HG02610 (cell line): ENCODE data around the gene TMEM131L.

ENCODE experiments used
- ATAC-seq: cut with Tn5 transposase; IDR thresholded peaks from one replicate; pipeline ENCODE4 v1.9.1; 2021; ENCODE audit warnings: mild to moderate bottlenecking, moderate library complexity; ENCODE audit not compliant: unreplicated experiment

The TMEM131L gene

DNA sequence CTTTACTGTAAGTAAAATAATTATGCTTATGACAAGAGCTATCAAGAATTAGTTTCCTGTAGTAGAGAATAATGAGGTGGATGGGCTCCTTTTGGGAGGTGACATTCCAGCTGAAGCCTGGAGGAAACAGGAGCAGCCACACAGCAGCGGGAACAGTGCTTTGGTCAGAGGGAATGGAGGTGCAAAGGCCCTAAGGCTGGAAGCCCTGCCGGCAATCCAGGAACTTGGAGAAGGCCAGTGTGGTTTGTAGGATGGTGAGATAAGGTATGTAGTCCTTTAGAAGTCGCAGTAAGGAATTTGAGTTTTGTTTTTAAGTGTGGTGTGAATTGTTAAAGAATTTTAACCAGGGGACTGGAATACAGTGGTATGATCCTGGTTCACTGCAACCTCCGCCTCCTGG, 8.1 kb downstream of the TMEM131L start:
- ATAC-seq: no peak

DNA sequence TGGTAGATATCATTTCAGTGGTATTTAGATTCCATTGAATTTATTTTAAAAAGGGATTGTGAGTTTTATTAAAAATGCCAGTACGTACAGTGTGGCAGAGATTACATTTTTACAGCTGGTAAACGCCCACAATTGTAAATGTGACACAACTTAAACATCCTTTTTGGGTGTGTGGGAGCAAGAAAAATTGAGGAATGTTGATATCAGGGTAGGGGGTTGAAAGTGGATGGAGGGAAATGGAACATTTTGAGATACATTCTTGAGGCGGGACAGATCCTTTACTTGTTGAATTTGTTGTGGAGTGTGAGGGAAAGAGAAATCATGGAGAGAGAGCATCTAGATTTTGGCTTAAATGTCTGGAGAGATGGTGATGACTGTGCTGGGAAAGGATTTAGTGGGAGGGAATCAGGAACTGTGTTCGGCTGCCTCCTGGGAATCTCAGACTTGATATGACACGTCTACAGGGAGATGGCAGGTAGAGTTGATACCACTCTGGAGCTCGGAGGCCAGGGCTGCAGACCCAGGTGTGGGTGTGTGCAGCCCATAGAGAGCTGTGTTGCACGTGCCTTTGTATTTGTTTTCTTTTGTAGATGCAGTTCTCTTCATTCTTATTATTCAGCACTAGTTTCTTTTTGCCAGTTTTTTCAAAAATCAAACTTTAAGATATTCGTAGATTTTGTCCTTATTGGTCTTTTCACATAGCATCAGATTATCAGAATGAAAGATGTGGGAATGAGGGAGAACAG, 10.8 kb downstream of the TMEM131L start:
- ATAC-seq: no peak

DNA sequence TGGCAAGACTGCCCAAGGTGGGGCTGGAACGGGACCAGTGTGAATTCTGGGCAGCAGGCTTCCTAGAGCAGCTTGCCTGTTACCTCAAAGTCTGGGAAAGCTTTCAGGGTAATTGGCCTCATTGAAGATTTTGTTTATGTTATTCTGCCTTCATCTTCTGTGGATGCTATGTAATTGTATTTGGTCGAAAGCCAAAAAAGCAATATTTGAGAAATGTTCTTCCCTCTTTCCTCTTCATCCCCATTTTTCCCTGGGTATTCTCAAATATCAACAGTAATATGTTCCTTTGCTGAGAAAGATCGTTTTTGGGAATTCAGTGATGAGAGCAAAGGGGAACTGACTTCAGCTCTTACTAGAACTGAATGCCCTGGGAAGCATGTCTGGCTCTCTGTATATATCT, 12.9 kb downstream of the TMEM131L start:
- no peak for ATAC-seq

DNA sequence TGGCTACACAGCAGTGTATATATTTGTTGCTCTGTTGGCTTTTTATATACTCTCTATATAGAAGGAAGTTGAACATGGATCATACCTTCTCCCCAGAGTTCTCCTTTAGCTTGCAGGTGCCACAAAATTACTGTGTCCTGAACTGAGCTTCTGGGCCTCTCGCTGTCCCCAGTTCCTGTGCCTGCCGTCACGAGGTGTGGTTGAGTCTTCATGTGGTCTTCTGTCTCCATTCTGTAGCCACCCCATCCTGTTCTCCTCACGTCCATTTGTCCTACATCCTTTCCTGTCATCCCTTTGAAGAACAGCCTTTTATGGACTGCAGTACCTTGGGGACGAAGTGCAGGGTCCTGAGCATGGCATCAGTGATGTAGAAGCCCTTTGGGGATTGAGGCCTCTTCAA, 14.5 kb downstream of the TMEM131L start:
- ATAC-seq: no peak

DNA sequence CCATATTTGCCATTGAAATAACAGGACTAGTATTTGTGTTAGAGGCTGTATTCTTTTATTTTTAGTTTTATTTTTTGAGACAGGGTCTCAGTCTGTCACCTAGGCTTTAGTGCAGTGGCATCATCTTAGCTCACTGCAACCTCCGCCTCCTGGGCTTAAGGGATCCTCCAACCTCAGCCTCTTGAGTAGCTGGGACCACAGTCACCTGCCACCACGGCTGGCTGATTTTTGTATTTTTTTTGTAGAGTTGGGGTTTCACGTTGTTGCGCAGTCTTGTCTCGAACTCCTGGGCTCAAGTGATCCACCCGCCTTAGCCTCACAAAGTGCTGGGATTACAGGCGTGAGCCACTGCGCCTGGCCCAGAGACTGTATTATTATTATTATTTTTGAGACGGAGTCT, 15.3 kb downstream of the TMEM131L start:
- no peak for ATAC-seq

DNA sequence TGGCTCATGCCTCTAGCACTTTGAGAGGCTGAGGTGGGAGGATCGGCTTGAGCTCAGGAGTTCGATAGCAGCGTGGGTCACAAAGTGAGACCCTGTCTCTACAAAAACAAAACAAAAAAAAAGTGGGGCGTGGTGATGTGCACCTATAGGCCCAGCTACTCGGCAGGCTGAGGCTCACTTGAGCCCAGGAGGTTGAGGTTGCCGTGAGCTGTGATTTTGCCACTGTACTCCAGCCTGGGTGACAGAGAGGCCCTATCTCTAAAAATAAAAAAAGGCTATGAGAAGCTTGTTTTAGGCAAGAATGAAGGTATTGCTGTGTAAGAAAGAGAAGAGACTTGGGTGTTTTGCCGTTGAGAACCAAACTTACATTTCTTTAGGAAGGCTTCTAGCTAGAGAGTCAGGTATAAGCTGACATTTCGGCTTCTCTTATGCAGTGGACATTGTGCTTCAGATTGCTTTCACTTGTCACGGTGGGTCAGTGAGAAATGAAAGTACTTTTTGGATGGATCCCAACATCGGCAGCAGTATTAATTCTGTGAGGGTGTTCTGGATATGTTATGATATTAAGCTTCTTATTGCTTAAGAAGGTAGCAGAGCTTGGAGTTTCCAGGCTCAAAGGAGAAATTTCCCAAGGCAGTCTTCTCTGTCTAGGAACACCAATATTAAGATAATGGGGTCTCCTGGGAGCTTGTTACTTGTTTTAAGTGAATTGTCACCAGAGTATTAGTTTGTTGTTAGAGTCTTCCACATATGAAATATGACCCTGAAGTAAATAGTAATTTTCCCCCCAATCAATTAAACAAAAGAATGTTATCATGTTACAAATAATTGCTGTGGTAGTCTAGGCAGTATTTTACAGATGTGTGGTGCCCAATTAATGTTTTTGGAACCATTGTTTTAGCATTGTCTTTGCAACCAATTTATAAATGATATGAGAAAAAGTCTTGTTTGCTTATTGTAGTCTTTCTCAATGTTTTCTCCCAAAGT, 17.6 kb downstream of the TMEM131L start:
- ATAC-seq: no peak

DNA sequence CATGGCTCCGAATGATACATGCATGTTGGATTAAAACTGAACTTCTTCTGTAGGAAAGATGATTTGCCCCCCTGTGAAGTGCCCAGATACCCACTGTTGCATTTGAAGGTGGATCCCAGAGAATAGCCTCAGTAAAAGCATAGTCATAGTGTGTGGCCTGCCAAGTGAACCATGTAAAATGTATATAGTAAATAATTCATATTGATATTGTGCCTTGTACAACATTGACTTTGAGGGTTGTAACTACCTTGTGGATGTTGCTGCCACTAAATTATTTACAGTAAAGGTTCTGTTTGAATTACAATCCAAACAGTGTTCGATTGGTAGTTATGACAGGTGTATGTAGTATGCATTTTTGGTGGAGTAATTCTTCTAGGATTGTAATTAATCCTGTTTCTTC, 19.2 kb downstream of the TMEM131L start:
- no peak for ATAC-seq

DNA sequence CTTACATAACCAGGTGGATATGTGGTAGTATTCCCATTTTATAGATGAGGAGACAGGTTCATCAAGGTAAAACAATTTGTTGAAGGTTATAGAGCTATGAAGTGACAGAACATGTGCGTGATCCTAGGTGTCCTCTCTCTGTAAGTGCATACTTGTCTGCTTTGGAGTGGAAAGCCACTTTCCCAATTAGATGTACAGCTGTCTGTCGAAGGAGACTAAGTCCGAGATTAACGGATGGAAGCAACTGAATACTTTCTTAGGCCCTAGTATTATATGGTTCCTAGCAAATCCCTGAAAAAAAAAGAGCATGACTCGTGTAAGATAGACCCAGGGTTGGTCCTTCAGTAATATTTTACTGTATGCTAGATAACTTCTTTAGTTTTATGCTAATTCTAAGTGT, 19.7 kb downstream of the TMEM131L start:
- no peak for ATAC-seq

DNA sequence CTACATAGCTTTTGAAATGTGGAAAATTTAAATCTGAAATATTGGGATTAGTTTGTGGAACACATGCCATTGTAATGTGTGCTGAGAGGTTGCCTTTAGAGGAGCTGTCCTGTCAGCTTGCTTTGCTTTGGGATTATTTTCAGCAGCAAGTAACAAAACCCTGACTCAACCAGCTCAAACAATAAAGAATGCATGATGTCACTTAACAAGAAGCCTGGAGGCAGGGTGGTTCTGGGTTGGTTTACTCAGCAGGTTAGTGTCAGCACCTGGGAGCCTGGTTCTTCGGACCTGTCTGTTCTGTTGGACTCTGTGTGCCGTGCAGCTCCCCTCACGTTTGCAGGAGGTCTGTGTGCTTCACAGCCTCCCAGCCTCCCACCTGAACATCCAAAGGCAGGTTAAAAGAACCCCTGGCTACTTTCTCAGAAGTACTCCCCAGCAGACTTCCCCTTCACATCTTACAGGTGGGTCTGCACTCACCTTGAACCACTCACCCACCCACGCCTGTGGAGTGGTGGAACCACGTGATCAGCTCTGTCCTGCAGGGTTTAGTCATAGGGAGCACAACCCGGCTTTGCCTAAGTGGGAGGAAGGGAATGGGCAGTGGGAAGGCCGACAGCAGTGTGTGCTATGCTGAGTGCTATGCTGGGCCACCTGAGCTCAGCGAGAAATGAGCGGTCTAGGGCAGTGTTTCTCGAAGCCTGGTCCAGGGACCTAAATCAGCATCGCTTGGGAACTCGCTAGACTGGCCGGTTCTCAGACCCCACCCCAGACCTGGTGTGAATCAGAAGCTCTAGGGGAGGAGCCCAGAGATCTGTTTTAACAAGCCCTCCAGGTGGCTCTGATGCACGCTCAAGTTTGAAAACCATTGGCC, 20.4 kb downstream of the TMEM131L start:
- no peak for ATAC-seq

DNA sequence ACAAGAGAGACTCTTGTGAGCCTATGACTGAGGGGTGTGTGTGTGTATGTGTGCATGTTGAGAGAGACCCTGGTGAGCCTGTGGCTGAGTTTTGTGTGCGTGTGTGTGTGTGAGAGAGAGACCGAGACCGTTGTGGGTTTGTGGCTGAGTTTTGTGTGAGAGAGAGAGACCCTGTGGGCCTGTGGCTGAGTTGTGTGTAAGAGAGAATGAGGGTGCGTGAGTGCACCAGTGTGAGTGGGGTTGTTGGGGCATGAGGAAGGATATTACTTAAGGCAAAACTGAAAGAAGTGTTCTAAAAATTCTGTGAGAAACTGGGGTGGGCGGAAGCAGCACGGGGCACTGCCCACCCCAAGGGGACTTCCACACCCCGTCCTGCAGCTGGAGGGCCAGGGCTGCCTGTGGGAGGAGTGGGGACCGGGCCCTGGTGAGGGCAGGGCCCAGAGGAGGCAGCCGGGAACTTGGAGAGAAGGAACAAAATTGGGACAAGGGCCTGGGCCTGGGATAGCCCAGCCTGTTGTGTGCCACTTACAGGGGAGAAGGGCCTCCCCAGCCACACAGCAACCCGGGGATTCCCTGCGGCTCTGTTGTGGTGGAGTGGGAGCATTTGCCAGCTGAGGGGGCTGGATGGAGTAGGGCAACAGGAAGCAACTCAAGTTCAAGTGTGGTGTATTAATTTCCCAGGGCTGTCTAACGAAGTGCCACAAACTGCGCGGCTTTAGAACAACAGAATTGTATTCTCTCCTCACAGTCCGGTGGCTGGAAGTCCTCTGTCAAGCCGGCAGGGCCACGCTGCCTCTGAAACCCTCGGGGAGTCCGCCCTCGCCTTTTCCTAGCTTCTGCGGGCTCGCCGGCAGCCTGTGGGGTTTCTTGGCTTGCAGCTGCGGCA, 22.1 kb downstream of the TMEM131L start:
- peak; percentile 61 for ATAC-seq

DNA sequence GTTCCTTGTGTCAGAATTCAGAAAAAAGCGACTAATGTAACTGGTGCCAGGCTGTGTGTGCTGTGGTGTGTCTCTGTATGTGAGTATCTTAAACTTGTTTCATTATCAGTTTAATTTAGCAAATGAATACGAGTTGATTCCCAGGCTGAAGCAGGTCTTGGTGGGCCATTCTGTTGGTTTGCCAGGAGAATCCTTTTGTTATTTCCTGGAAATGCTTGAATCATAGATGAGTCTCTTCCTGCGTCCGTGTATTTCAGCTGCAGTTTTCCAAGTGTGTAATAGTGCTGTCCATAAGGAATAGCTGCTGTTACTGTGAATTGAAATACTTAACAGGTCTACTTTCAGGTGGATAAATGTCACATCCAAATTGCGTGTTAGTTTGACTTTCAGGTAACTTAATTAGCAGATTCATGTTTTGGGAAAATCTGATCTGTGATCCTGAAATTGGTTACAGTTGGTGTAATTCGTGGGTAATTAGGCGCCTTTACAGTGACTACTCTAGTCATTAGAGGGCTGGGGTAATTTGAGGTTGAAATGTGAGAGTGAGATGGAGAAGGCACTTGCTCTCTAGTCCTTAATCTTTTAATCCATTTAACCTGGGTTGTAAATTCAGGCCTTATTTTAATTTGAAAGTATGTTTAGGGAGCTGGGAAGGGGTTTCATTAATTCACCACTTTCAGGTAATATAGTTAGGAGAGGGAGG, 23.8 kb downstream of the TMEM131L start:
- ATAC-seq: no peak

DNA sequence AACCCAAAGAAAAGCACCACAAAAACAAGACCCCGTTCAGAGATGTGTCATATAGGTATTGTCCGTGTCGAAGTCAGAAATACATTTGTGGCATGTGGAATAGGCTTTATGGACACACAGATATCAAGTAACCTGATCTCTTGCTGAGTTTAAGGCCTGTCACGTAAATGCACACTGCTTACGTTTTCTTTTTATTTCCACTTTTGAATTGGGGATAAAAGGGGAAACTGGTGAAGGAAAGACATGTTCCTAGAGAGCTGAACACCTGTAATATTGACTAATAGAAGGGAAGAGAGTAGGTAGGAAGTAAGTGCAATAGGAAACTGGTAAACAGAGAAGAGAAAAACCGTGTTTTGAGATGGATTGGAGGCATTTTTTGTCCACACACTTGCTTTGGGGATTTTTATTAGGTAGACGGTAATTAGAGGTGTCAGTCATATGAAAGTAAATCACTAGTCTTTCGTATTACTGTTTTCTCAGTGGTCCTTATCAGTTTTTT, 24.9 kb downstream of the TMEM131L start:
- no peak for ATAC-seq

DNA sequence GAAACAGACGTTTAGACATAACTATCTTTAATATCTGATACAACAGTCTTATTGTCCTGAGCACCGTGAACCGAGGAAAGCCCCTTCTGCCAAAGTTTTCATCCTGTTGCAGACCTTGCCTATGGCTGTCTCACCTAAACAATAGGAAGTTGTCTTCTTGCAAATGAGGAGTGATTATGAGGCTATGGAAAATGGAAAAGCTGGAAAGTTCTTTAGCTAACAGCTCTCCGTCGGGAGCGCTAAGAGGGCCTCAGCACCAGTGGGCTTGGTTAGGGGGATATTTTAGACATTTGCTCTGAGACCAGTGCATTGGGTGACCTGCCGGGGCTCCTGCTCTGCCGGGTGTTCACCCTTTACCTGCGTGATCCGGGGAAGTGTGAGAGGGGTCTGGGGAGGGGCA, 28.4 kb downstream of the TMEM131L start:
- no peak for ATAC-seq

DNA sequence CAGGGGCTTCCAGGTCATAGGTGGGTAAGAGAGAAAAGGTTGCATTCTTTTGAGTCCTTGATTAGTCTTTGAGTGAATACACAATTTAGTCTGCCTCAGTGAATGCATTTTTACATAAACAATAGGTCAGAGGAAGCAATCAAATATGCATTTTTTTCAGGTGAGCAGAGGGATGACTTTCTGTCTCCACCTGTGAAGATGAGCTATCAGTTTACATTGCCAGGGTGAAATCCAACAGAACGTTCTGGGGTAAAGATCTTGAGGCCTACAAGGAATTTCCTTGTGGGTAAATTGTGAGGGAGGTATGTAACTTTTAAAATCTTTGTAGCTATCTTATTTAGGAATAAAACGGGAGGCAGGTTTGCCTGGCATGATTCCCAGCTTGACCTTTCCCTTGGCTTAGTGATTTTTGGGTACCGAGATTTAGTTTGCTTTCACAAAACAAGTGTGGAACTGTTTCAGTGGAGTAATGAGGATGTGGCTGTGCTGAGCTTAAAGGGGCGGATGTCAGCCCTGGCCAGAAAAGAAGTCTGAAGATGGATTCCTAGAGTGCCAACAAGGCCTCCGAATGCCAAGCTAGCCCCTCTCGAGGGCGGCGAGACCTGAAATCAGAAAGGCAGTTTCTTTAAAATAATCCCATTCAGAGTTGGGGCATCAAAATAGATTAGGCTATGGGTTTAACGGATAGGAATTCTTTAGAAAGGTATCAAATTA, 29.5 kb downstream of the TMEM131L start:
- no peak for ATAC-seq

DNA sequence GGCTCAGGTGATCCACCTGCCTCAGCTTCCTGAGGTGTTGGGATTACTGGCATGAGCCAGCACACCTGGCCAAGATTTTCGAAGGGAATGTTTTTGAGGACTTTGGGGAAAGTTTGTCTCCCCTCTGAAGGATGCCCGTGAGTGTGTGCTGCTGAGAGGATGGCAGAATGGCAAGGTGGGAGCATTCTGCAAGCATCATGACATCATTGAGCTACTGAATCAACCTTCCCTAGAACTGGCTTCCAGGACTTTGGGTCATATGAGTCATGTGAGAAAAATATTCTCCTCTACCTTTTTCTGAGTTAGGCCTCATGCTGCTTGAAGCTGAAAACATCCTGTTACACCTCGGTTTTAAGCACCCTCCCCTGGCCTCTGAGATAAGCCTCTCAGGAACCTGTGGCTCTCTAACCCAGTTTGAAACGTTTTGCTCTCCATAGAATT, 31.0 kb downstream of the TMEM131L start:
- no peak for ATAC-seq

DNA sequence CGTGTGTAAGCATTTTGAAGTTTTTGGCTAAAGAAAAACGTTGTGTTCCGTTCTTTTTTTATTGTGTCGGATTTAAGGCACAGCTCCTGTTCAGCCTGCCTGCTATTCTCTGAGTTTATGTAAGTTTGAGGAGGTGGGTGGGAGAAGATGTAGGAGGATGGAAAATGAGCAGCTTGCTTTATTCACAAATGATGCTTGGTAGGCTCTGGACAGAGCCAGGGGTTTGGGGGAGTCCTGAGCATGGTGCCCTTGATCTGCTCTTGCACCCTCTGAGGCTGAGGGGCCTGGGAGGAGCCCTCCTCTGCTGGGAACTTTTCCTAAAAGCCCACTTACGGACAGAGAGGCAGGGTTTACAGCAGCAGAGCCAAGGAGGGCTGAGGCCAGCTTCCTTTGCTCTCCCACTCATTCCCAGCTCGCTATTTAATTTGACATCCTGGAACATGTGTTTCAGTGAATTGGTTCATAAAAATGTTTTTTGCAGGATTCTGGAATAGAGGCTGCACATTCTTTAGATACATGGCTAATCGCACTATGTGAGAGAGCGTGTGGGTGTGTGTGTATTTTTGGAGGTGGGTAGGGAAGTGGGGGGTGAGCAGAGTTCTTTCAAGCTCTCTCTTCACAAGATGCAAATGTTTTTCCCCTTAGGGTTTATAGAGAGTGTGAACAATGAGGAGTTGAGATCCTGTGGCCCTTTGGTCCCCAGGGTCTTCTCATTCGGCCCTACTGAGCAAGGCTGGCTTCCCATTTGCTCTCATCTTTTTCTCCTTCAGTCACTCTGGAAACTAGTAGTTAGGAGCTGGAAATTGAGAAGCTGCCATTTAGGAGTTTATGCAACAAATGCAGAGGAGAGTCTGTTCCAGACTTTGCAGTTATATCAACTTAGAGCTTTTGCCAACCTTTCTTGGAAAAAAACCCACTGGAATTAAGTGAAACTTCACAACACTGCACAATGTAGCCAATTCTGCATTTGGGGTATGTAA, 32.1 kb downstream of the TMEM131L start:
- peak; percentile 80 for ATAC-seq

DNA sequence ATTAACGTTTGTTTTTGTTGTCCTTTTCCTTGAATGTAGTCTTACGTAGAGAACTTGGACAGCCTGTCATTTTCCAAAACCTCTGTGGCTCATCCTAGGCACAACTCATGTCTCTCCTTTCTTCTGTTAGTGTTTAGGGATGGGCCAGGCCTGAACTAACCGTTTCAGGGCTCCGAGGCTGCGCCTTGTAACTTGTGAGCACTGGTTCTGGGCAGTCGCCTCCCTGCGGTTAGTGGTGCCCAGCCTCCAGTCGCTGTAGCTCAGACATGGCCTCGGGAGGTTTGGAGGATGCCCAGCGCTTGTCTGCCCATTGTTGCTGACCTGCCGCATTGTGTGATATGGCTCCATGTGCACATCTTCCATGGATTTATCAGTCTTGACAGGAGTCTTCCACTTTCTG, 32.8 kb downstream of the TMEM131L start:
- ATAC-seq: no peak
